NCI-H1436 treated with DMSO at 0.1 percent for 48 hours (cell line): ENCODE results near the gene LCNL1.
"Not testable (repeated sequence)": the region's sequence is repeated elsewhere in the genome, so short reads cannot be mapped to it uniquely, and the experiment has no call there.

Source experiments
- DNase-seq: peaks from one replicate; lab custom pipeline; 2025; lab: John Stamatoyannopoulos, UW

The LCNL1 gene

GRCh38 chr9:137026384-137026783, 43.6 kb downstream of the LCNL1 start:
- no peak for DNase-seq

GRCh38 chr9:137026828-137027227, 44.0 kb downstream of the LCNL1 start:
- no peak for DNase-seq

DNA sequence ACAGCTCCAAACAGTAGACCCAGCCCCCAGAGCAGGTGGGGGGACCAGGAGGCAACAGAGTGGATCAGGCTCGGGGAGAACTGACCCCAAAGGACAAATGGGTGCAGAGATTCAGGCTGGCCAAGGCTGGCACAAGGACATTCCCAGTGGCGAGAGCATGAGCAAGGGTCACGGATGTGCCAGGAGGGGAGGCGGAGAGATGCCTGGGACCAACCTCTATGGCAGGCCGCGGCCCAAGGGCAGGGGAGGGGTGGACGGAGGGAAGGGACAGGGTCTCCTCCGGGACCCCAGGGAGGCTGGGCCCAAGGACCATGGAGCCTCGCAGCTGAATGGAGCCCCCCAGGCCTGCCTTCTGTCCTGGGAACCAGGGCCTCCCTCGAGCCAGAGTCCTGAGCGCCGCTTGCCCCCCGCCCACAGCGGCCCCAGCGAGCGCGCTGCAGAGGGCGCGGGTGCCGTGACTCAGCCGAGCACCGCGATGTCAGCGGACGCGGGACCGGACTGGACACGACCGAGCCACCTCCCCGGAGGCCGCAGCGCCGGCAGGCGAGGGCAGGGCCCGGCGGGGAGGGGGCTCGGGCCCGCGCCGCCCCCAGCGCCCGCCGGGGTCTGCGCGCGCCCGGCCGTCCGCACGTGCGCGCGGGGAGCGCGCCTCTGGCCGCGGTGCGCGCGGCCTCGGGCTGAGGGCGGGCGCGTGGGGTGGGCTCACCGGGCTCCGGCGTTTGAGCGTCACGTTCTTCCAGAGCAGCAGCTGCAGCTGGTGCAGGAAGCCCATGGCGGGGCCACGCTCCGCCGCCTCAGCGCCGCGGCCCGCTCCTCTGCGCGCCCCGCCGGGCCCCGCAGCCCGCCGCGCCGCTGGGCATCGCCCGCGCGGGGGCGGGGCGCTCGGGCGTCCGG, 44.8 kb downstream of the LCNL1 start, which contains the start of gene ABCA2:
Gene ABCA2 (minus strand): TSS at position 869 of the 894 bp plus-strand sequence. CDS start 97 bp downstream, at position 772.
- no peak for DNase-seq

DNA sequence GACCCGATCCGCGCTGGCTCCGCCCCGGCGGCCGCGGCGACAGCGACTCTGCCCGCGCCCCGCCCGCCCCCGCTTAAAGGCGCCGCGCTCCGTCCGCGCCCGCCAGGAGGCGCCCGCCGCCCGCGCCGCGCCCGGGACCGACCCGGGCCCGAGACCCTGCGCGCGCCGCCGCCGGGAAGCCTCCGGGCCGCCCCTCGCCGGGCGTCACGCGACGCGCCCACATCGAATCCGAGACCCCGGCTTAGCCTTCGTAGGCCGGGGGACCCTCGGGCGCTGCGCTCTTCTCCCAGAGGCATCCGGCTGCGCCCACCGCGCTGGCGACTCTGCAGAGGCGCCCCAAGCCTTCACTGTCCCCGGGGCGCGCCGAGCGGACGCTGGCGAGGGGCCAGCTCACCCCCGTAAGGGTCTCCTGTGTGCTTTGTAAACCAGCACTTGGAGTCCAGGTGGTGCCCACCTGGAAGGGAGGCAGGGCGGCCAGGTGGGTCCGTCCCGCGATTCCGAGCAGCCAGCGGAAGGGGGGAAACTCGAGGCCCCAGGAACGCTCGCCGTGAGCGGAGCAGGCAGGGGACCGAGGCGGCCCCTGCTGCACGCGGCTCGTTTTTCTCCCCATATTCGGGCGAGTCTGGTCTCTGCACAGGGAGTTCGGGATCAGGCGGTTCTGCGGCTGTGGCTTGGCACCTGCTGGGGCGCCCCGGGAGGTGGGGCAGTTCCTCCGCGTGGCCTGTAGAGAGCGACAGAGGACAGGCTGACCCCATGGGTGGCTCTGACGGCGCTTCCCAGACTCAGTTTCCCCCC, 45.7 kb downstream of the LCNL1 start:
- DNase-seq = no peak

DNA sequence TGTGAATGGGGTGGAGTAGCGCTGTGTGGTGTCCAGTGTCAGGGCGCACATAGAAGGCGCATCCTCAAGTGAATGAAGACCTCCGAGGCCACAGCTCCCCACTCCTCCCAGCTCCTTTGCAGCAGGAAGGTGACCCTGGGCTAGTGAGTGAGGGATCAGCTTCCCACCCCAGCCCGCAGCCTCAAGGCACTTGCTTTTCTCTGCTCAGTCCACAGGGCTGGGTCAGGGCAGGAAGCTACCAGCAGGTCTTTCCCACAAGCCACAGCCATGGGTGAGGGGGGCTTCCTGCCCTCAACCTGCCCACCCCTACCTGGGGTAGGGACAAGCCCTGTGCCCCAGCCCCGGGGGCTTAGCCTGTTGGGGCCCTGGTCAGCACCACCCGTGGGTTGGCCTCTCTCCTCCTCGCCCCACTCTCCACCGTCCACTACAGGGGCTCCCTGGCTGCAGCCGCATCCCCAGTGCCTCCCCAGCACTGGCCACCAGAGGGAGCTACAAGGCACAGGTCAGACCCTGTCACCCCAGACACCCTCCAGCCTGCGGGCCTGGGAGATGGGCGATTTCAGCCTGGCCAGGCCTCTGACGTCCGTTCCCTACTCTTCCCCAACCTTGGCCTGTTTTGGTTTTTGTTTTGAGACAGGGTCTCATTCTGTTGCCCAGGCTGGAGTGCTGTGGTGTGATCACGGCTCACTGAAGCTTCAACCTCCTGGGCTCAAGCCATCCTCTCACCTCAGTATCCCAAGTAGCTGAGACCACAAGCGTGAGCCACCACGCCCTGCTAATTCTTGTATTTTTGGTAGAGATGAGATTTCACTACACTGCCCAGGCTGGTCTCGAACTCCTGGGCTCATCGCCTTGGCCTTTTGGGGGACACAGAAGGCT, 46.5 kb downstream of the LCNL1 start:
- no peak for DNase-seq

DNA sequence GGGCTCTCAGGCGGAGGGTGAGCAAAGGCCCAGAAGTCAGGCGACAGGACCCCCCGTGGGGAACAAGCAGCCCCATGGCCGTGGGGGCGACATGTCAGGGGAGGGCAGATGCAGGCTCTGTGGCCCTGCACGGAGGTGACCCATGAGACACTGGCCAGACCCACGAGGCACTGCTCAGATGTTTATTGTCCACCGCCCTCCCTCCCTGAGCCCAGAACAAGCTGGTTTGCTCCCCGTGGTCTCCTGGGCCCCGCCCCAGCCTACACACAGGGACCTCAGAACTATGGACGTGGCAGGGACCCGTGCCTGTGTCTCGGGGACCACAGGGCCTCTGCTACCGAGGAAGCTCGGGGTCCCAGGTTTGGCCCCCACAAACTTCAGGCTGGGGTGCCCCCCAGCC, 47.2 kb downstream of the LCNL1 start:
- no peak for DNase-seq

- no peak for DNase-seq
These were observed 48.0 kb downstream of the LCNL1 start for GRCh38 chr9:137030538-137031527.

DNA sequence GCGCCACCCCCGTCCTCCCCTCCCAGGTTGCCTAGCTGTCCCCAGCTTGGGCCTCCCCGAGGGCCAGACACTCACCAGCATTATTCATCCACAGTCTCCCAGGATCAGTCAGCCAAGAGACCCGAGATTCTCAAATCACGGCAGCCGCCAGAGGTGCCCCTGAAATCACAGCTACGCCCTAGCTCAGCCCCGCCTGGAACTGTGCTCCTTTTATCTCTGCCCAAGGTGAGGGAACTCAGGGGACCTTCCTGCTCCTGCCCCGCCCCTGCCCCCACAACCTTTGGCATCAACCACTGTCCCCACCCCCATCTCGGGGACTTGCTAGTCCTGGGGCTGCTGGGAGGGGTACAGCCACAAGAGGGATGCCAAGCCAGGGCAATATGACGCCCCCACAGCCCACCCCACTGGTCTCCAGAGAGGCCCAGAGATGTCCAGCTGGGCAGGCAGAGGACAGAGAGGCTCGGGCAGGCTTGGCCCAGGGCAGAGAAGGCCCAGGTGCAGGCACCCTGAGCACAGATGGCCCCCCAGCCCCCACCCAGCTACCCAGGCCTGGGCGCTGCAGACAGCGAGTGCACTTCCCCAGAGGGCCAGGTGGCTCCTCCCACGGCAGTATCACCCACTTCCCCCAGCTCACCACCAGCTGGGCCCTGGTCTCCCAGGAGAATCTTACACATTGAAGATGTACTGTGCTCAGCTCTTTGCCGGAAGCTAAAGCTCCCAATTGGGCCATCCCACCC, 49.3 kb downstream of the LCNL1 start, which contains the start of gene FUT7:
Gene FUT7 (minus strand): TSS at position 185 of the 737 bp plus-strand sequence. CDS start 97 bp downstream, at position 88.
- no peak for DNase-seq

DNA sequence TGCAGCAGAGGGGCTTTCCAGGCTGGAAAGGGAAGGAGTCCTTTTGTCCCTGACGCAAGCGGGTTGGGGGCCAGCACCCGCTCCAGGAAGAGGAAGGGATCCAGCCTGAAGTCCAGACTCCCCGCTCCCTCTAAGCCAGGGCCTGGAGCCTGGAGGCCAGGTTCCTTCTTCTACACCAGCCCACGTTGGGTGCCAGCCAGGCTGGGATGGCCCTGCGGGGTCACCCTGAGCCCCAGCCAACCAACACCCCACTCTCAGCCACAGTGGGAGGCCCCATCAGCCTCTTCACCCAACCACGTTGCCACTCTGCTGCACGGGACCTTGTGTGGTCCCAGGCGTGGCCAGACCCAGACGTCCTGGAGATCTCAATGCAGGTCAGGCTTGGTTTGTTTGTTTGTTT, 50.1 kb downstream of the LCNL1 start:
- no peak for DNase-seq

DNA sequence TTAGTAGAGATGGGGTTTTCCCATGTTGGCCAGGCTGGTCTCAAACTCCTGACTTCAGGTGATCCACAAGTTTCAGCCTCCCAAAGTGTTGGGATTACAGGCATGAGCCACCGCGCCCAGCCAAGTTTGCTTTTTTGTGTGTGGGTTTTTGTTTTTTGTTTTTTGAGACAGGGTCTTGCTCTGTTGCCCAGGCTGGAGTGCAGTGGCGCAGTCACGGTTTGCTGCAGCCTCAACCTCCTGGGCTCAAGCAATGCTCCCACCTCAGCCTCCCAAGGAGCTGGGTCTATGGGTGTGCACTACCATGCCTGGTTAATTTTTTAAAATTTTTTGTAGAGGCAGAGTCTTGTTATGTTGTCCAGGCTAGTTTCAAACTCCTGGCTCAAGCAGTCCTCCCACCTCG, 50.7 kb downstream of the LCNL1 start:
- not testable (repeated sequence) for DNase-seq

- DNase-seq = no peak
These were observed 51.4 kb downstream of the LCNL1 start for GRCh38 chr9:137034039-137034708.

- DNase-seq = no peak
These were observed 52.1 kb downstream of the LCNL1 start for GRCh38 chr9:137034709-137035506.
